CD14-positive monocyte (primary cell): Measurements from ENCODE around the gene WDR89. TPM values are rescaled to one million over a fixed set of nuclear protein-coding genes. Genes with fewer than 3 reads are reported as not detected.
A peak's percentile ranks its signal among the peaks of the same experiment; 100 is the strongest.

Experiments
- DNase-seq, 3 donors: peaks; one replicate each; pipeline ENCODE4 v3.0.0-alpha.2; 2011 to 2022
- H2AFZ ChIP-seq: 2 replicates; pipeline ENCODE4 v1.6.0; 2012; ENCODE audit warnings: mild to moderate bottlenecking, low read depth, low read length, inconsistent platforms; ENCODE audit not compliant: insufficient read depth, poor library complexity, severe bottlenecking
- H3K27ac ChIP-seq, 2 donors: 1 replicate in 1 of 2; 2 replicates in 1 of 2; pipeline ENCODE4 v1.5.1; 2012 to 2013; ENCODE audit warnings: low read length in 2 of 2, control low read depth in 1 of 2, inconsistent platforms in 1 of 2, low read depth in 1 of 2, mild to moderate bottlenecking in 1 of 2
- H3K27me3 ChIP-seq, 2 donors: one replicate each; pipeline versions ENCODE4 v1.6.0 to v1.6.1; 2011 to 2013; ENCODE audit warnings: low read length in 2 of 2; ENCODE audit not compliant: control insufficient read depth in 2 of 2, insufficient read depth in 2 of 2
- H3K36me3 ChIP-seq, 2 donors: replicated peaks in 1 of 2; 1 replicate in 1 of 2; 2 replicates in 1 of 2; pipeline versions ENCODE4 v1.5.1 to v1.6.1; 2012 to 2013; ENCODE audit warnings: low read length in 2 of 2, control low read depth in 1 of 2, inconsistent platforms in 1 of 2, mild to moderate bottlenecking in 1 of 2; ENCODE audit not compliant: insufficient read depth in 2 of 2, control insufficient read depth in 1 of 2
- H3K4me1 ChIP-seq, 2 donors: 1 replicate in 1 of 2; 2 replicates in 1 of 2; pipeline versions ENCODE4 v1.5.1 to v1.6.1; 2012 to 2013; ENCODE audit warnings: low read length in 2 of 2, control low read depth in 1 of 2, inconsistent platforms in 1 of 2, mild to moderate bottlenecking in 1 of 2, moderate library complexity in 1 of 2; ENCODE audit not compliant: insufficient read depth in 2 of 2, control insufficient read depth in 1 of 2
- H3K4me2 ChIP-seq: replicated peaks from 2 replicates; pipeline ENCODE3; 2012; ENCODE audit warnings: low read length, moderate library complexity, mild to moderate bottlenecking; ENCODE audit not compliant: poor library complexity, severe bottlenecking; ENCODE audit errors: extremely low read depth
- H3K4me3 ChIP-seq, 3 experiments: fragments of 200-600 bp in 1 of 3; sonication (generic) in 1 of 3; replicated peaks in 1 of 3; 1 replicate in 2 of 3; 2 replicates in 1 of 3; pipeline ENCODE4 v1.5.1; 2011 to 2013; ENCODE audit warnings: low read length in 3 of 3, mild to moderate bottlenecking in 3 of 3, control low read depth in 2 of 3, low read depth in 2 of 3, inconsistent platforms in 1 of 3, moderate library complexity in 1 of 3
- H3K79me2 ChIP-seq: 2 replicates; pipeline ENCODE4 v1.6.0; 2012; ENCODE audit warnings: mild to moderate bottlenecking, control low read depth, inconsistent platforms, low read length, moderate library complexity; ENCODE audit not compliant: insufficient read depth
- H3K9ac ChIP-seq: 2 replicates; pipeline ENCODE4 v1.6.0; 2017; ENCODE audit warnings: low read length, mild to moderate bottlenecking; ENCODE audit not compliant: insufficient read depth, poor library complexity, severe bottlenecking
- H3K9me3 ChIP-seq, 2 donors: replicated peaks in 1 of 2; 1 replicate in 1 of 2; 2 replicates in 1 of 2; pipeline versions ENCODE4 v1.5.1 to v1.6.1; 2012 to 2013; ENCODE audit warnings: low read length in 2 of 2, control low read depth in 1 of 2; ENCODE audit not compliant: control insufficient read depth in 1 of 2, insufficient read depth in 1 of 2
- H4K20me1 ChIP-seq: 2 replicates; pipeline ENCODE4 v1.6.0; 2012; ENCODE audit warnings: mild to moderate bottlenecking, low read length, control low read depth, moderate library complexity; ENCODE audit not compliant: insufficient read depth
- H3K27ac Mint-ChIP-seq, 7 donors: one replicate each; pipeline ENCODE4 v1.8.0; 2020; ENCODE audit warnings: mild to moderate bottlenecking in 7 of 7, mixed read lengths in 7 of 7, moderate library complexity in 6 of 7, inconsistent platforms in 2 of 7
- H3K27me3 Mint-ChIP-seq, 3 donors: one replicate each; pipeline ENCODE4 v1.8.0; 2021 to 2022; ENCODE audit warnings: low read depth in 3 of 3, mild to moderate bottlenecking in 3 of 3, mixed read lengths in 3 of 3, moderate library complexity in 3 of 3, inconsistent platforms in 1 of 3
- H3K36me3 Mint-ChIP-seq, 2 donors: one replicate each; pipeline ENCODE4 v1.8.0; 2020; ENCODE audit warnings: mixed read lengths in 2 of 2, inconsistent platforms in 1 of 2, mild to moderate bottlenecking in 1 of 2
- H3K4me1 Mint-ChIP-seq: one replicate; pipeline ENCODE4 v1.8.0; 2020; ENCODE audit warnings: mild to moderate bottlenecking, mixed read lengths
- H3K4me3 Mint-ChIP-seq, 2 donors: one replicate each; pipeline ENCODE4 v1.8.0; 2020; ENCODE audit warnings: mild to moderate bottlenecking in 2 of 2, mixed read lengths in 2 of 2, moderate library complexity in 1 of 2
- H3K9me3 Mint-ChIP-seq, 7 donors: one replicate each; pipeline ENCODE4 v1.8.0; 2020 to 2022; ENCODE audit warnings: mixed read lengths in 7 of 7, mild to moderate bottlenecking in 6 of 7, moderate library complexity in 6 of 7, inconsistent platforms in 2 of 7
- WGBS: methylation state at CpG from one replicate; pipeline ENCODE4 v1.1.5; 2013; ENCODE audit warnings: missing lambda C conversion rate; ENCODE audit not compliant: insufficient coverage; 5-methylcytosine and 5-hydroxymethylcytosine counted together
- intact Hi-C, 2 donors: fragments of 100-400 bp; cut with micrococcal nuclease; formaldehyde crosslinking; loops; one replicate each; pipeline versions ENCODE4 v1.15.0 to v1.15.1; 2023
- polyA plus RNA-seq, 3 donors: library from polyadenylated mRNA; depleted of rRNA in 1 of 3; unstranded in 2 of 3; stranded (reverse) in 1 of 3; fragments of 300-500 nt in 2 of 3; fragments of >200 nt in 1 of 3; fragmentation: Illumina TruSeq in 2 of 3; gene quantifications; 1 replicate in 2 of 3; 2 replicates in 1 of 3; pipeline ENCODE4 v1.2.3, GENCODE V29; 2012 to 2021
- TF ChIP-seq, protein P1 (sequence below): fragments of 200-600 bp; IDR thresholded peaks from one replicate; pipeline ENCODE4 v1.8.0; 2022; ENCODE audit warnings: antibody characterized with exemption, mild to moderate bottlenecking

WDR89 gene
- polyA plus RNA-seq, 3 donors = 2.1 to 3.6 (median 2.2) TPM

DNA sequence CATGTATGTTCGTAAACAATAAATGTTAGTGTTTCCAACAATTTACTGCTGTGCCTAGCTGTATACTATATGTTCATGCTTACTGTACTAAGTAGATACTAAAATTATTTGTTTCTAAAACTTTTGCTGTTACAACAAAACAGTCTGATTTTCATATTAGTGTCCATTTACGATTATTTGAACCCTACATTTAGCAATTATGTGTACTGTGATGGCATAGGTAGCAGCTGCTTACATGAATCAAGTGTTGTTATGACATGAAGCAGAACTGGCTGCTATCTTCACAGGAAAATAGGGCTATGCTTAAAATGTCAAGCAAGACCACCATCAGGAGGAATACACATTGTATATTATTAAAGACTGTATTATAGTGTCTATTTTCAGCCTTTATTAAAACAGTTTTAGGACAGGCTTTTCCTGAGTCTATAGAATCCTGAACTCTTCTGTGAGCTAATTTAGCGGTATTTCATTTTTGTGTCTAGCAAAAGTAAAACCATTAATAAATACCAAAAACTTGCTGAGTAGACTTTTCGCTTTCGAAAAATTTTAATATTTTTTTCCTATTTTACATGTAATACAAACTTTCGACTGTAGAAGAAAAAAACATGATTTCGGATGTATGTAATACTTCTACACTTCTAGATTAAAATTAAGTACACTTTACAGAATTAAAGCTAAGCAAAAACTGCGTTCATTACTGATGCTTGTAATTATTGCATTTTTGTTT is 1.1 kb upstream of the WDR89 start:
- peaks cover 12 to 23% of the 10 kb centered on the region in 2 donors for H3K4me1 ChIP-seq
- no CpG with 5 or more reads among the region's 8 CpGs for WGBS
- H3K9me3 ChIP-seq = no peaks in the 10 kb centered on the region
- no peaks in the 10 kb centered on the region for H3K36me3 ChIP-seq
- Mint-ChIP-seq H3K4me1 (peaks cover 2% of the 10 kb centered on the region), H3K9me3 (peaks cover 0 to 4% (median 0%) of the 10 kb centered on the region in 7 donors), H3K27ac (peak overlapping the region in 2 of 7 donors; percentile 100), H3K4me3 (no peak overlapping the region), H3K27me3 (peaks cover 0 to 2% (median 1%) of the 10 kb centered on the region in 3 donors), H3K36me3 (peaks cover 6 to 7% of the 10 kb centered on the region in 2 donors)
- TF ChIP-seq, protein P1, sequence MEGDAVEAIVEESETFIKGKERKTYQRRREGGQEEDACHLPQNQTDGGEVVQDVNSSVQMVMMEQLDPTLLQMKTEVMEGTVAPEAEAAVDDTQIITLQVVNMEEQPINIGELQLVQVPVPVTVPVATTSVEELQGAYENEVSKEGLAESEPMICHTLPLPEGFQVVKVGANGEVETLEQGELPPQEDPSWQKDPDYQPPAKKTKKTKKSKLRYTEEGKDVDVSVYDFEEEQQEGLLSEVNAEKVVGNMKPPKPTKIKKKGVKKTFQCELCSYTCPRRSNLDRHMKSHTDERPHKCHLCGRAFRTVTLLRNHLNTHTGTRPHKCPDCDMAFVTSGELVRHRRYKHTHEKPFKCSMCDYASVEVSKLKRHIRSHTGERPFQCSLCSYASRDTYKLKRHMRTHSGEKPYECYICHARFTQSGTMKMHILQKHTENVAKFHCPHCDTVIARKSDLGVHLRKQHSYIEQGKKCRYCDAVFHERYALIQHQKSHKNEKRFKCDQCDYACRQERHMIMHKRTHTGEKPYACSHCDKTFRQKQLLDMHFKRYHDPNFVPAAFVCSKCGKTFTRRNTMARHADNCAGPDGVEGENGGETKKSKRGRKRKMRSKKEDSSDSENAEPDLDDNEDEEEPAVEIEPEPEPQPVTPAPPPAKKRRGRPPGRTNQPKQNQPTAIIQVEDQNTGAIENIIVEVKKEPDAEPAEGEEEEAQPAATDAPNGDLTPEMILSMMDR = no peak
- DNase-seq = no peak
- no peaks in the 10 kb centered on the region for H3K27me3 ChIP-seq
- H3K4me3 ChIP-seq = peak overlapping the region; percentile 58 to 88 (median 65)
- H2AFZ ChIP-seq = peak overlapping the region; percentile 92
- intact Hi-C loops = loop anchor here (1.0 to 5.0 kb wide), 3 partner anchors 84 to 101 kb away; partner anchors contain the start of genes PPP2R5E (in 2 of the 2) and SGPP1 (in 1 of the 2)
- peaks cover 42% of the 10 kb centered on the region for H3K79me2 ChIP-seq
- H4K20me1 ChIP-seq = no peaks in the 10 kb centered on the region
- H3K9ac ChIP-seq = peak overlapping the region; percentile 86
- H3K4me2 ChIP-seq = peak overlapping the region; percentile 98
- H3K27ac ChIP-seq = peak overlapping the region in 1 of 2 donors; percentile 97

DNA sequence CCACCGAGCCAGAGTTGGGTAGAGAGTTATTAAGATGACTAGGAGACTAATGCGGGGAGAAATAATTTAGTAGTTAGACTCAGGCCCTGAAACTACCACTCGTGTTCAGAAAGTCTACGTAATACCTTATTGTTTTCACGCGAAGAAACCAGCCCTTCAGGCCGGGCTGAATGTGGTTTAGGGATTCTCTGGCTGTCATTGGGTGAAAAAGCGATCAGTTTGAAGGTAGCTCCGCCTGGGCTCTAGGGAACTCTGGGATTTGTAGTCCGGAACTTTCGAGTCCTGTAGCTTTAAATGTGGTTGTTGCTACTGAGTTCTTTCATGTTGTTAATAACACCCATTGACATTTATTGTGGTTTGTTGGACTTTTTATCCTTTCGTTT is 549 bp upstream of the WDR89 start:
- H3K79me2 ChIP-seq = peaks cover 48% of the 10 kb centered on the region
- no peaks in the 10 kb centered on the region for H3K36me3 ChIP-seq
- H3K4me1 Mint-ChIP-seq = peaks cover 2% of the 10 kb centered on the region
- peak overlapping the region; percentile 58 to 88 (median 65) for H3K4me3 ChIP-seq
- H3K4me1 ChIP-seq = peaks cover 12 to 23% of the 10 kb centered on the region in 2 donors
- peak overlapping the region; percentile 99 to 100 (median 100) for H3K27ac Mint-ChIP-seq
- DNase-seq = peak; percentile 89 to 94 (median 90)
- H3K9me3 ChIP-seq = no peaks in the 10 kb centered on the region
- TF ChIP-seq, protein P1 = no peak
- peak overlapping the region; percentile 86 for H3K9ac ChIP-seq
- peaks cover 0 to 2% (median 0%) of the 10 kb centered on the region in 3 donors for H3K27me3 Mint-ChIP-seq
- H3K36me3 Mint-ChIP-seq = peaks cover 6 to 9% of the 10 kb centered on the region in 2 donors
- peak overlapping the region; percentile 95 to 97 for H3K27ac ChIP-seq
- no peaks in the 10 kb centered on the region for H4K20me1 ChIP-seq
- H2AFZ ChIP-seq = peak overlapping the region; percentile 92
- H3K9me3 Mint-ChIP-seq = peaks cover 0 to 4% (median 0%) of the 10 kb centered on the region in 7 donors
- 0% methylated on average over 8 of the region's 12 CpGs for WGBS
- intact Hi-C loops = loop anchor here (1.0 to 5.0 kb wide), 3 partner anchors 85 to 100 kb away; partner anchors contain the start of genes PPP2R5E (in 2 of the 2) and SGPP1 (in 1 of the 2)
- no peaks in the 10 kb centered on the region for H3K27me3 ChIP-seq
- peak overlapping the region; percentile 96 to 99 for H3K4me3 Mint-ChIP-seq
- peak overlapping the region; percentile 98 for H3K4me2 ChIP-seq
